Erythroblast (primary cell): ENCODE measurements around the gene SYNDIG1L.
"Not testable (repeated sequence)": the region's sequence is repeated elsewhere in the genome, so short reads cannot be mapped to it uniquely, and the experiment has no call there.

Experiments
- DNase-seq, 2 experiments: peaks; one replicate each; lab custom pipeline; 2025; lab: John Stamatoyannopoulos, UW
- GATA1 ChIP-seq: IDR thresholded peaks from 2 replicates; pipeline ENCODE4 v1.6.1; 2011; ENCODE audit warnings: low read depth, mild to moderate bottlenecking, control low read depth, low read length, moderate library complexity
- POLR2A ChIP-seq: IDR thresholded peaks from 2 replicates; pipeline ENCODE4 v1.6.1; 2011; ENCODE audit warnings: mild to moderate bottlenecking, low read length

SYNDIG1L gene

GRCh38 chr14:74403619-74404417, 22.2 kb downstream of the SYNDIG1L start:
- DNase-seq, result no peak
- TF ChIP-seq GATA1, result no peak
- no peak for TF ChIP-seq POLR2A

- TF ChIP-seq GATA1, result no peak
- TF ChIP-seq POLR2A, result no peak
- DNase-seq, result no peak
Measured at GRCh38 chr14:74402401-74403251, 23.4 kb downstream of the SYNDIG1L start.

GRCh38 chr14:74401504-74402241, 24.3 kb downstream of the SYNDIG1L start:
- TF ChIP-seq GATA1 (no peak), POLR2A (no peak)
- DNase-seq, result no peak

GRCh38 chr14:74400919-74401503, 25.0 kb downstream of the SYNDIG1L start:
- DNase-seq, result no peak
- TF ChIP-seq GATA1, result no peak
- no peak for TF ChIP-seq POLR2A

- peak in 1 of 2 experiments; percentile 11 for DNase-seq
- no peak for TF ChIP-seq GATA1
- no peak for TF ChIP-seq POLR2A
Measured at GRCh38 chr14:74400031-74400685, 25.9 kb downstream of the SYNDIG1L start.

GRCh38 chr14:74395094-74395493, 30.9 kb downstream of the SYNDIG1L start:
- TF ChIP-seq POLR2A (no peak), GATA1 (no peak)
- DNase-seq, result no peak

GRCh38 chr14:74394549-74394948, 31.5 kb downstream of the SYNDIG1L start:
- no peak for DNase-seq
- TF ChIP-seq POLR2A (no peak), GATA1 (no peak)

- DNase-seq, result no peak
- TF ChIP-seq GATA1 (no peak), POLR2A (no peak)
Measured at GRCh38 chr14:74392616-74393570, 33.1 kb downstream of the SYNDIG1L start.

- no peak for DNase-seq
- no peak for TF ChIP-seq POLR2A
- TF ChIP-seq GATA1, result no peak
Measured at GRCh38 chr14:74391479-74391878, 34.5 kb downstream of the SYNDIG1L start.

GRCh38 chr14:74390505-74390904, 35.5 kb downstream of the SYNDIG1L start:
- not testable (repeated sequence) for DNase-seq

- DNase-seq, result no peak
- TF ChIP-seq GATA1 (no peak), POLR2A (no peak)
Measured at GRCh38 chr14:74389980-74390379, 36.0 kb downstream of the SYNDIG1L start.

- TF ChIP-seq GATA1, result no peak
- TF ChIP-seq POLR2A, result no peak
- DNase-seq, result no peak
Measured at GRCh38 chr14:74382231-74382630, 43.8 kb downstream of the SYNDIG1L start.

- not testable (repeated sequence) for DNase-seq
Measured at GRCh38 chr14:74381571-74381970, 44.4 kb downstream of the SYNDIG1L start.
